C4-2B (cell line): Measurements from ENCODE around the gene SYN1.

ENCODE experiments used
- H3K27ac ChIP-seq: fragments of 450-650 bp; 2 replicates; pipeline ENCODE4 v1.5.1; 2017
- CTCF ChIP-seq: fragments of 450-650 bp; conservative IDR thresholded peaks from 2 replicates; pipeline ENCODE4 v1.5.1; 2017; ENCODE audit warnings: mild to moderate bottlenecking
- ZFX ChIP-seq: fragments of 450-650 bp; IDR thresholded peaks from 2 replicates; pipeline ENCODE4 v1.6.1; 2017

SYN1 gene

GRCh38 chrX:47585273-47585672 is 34.4 kb downstream of the SYN1 start:
- no peak overlapping the region for H3K27ac ChIP-seq

GRCh38 chrX:47584714-47585113 is 34.9 kb downstream of the SYN1 start:
- TF ChIP-seq CTCF (no peak), ZFX (no peak)
- H3K27ac ChIP-seq = no peak overlapping the region

More at GRCh38 chrX:47585273-47585672, 34.4 kb downstream of the SYN1 start:
- TF ChIP-seq CTCF (no peak), ZFX (no peak)

GRCh38 chrX:47583240-47583861 is 36.3 kb downstream of the SYN1 start:
- TF ChIP-seq ZFX (no peak), CTCF (no peak)
- H3K27ac ChIP-seq = no peak overlapping the region

DNA sequence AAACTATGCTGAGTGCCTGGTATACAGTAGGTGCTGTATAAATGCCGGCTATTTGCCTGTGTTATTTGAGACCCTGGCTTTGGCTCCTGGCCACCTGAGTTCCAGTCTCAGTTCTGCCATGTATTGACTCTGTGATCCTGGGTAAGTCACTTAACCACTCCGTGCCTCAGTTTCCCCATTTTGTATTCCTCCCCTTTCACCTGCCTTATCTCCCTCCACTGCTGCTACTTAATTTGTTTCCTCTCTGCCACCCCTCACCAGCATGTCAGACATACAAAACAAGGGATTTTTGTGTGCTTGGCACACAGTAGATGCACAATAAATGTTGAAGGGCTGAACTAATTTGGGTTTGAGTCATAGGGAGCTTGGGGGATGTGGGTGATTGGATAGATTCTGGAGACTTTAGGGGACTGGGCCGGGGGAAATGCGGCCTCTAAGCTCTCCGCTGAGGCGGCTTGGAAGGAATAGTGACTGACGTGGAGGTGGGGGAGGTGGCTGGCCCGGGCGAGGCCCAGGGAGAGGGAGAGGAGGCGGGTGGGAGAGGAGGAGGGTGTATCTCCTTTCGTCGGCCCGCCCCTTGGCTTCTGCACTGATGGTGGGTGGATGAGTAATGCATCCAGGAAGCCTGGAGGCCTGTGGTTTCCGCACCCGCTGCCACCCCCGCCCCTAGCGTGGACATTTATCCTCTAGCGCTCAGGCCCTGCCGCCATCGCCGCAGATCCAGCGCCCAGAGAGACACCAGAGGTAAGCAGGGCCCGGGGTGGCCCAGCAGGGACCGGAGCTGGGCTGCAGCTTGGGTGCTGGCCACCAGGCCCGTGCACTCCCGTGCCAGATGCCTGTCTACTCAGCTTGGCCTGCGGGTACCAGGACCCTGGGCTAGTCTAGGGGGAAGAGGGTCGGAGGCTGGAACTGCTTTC is 37.7 kb downstream of the SYN1 start, which contains the start of gene TIMP1:
Gene TIMP1, plus strand, starts transcription at position 706 of the 917 bp plus-strand sequence. CDS start 980 bp downstream, outside the sequence.
- TF ChIP-seq CTCF (no peak), ZFX (no peak)
- H3K27ac ChIP-seq = no peak within 1 kb of the TSS

DNA sequence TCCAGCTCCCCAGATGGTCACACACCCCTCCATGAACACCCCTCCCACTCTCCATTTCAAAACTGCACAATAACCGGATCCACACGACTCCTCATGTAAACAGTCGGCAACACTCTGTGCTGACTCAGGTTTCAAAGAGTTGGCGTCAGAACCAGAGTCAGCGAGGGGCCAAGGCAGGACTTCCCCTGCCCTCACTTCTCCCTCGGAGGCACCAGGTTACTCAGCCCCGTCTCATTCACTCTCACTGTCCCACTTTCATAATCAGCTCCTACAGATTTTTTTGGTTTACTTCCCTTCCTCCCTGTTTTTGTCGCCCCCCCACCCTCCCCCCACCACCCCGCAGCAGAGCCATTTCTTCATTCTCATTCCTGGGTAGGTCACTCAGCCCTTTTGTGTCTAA is 40.1 kb downstream of the SYN1 start:
- TF ChIP-seq CTCF = no peak
- no peak for TF ChIP-seq ZFX
- H3K27ac ChIP-seq = no peak overlapping the region

- H3K27ac ChIP-seq = no peak overlapping the region
- TF ChIP-seq CTCF (no peak), ZFX (no peak)
Measured at GRCh38 chrX:47578692-47579091, 41.0 kb downstream of the SYN1 start.

GRCh38 chrX:47577901-47578300 is 41.8 kb downstream of the SYN1 start:
- H3K27ac ChIP-seq = no peak overlapping the region
- TF ChIP-seq CTCF = no peak
- TF ChIP-seq ZFX = no peak
